ENCODE measurements around the gene ADPRM.

ADPRM gene

GRCh38 chr17:10698096-10698818 is 863 bp downstream of the ADPRM start:
- peak; percentile 25 for DNase-seq (ENCODE audit: low spot score)
- TF ChIP-seq CTCF (IDR thresholded peaks at IDR 0.05; ENCODE audit: extremely low read depth, insufficient read depth, missing control alignments), result no peak
- in situ Hi-C loops (cut with MboI; ENCODE audit: low pct_unique_long_range_greater_than_20kb, low sequenced_read_pairs, unreplicated experiment), result no loop called here

- in situ Hi-C loops (cut with MboI; ENCODE audit: low pct_unique_long_range_greater_than_20kb, low sequenced_read_pairs, unreplicated experiment), result no loop called here
- no peak for DNase-seq (ENCODE audit: low spot score)
- no peak for TF ChIP-seq CTCF (IDR thresholded peaks at IDR 0.05; ENCODE audit: extremely low read depth, insufficient read depth, missing control alignments)
Measured at GRCh38 chr17:10699856-10700255, 2.5 kb downstream of the ADPRM start.

GRCh38 chr17:10702574-10702973 is 5.2 kb downstream of the ADPRM start:
- DNase-seq (ENCODE audit: low spot score), result no peak
- in situ Hi-C loops (cut with MboI; ENCODE audit: low pct_unique_long_range_greater_than_20kb, low sequenced_read_pairs, unreplicated experiment), result no loop called here
- TF ChIP-seq CTCF (IDR thresholded peaks at IDR 0.05; ENCODE audit: extremely low read depth, insufficient read depth, missing control alignments), result no peak

- DNase-seq (ENCODE audit: low spot score), result no peak
- in situ Hi-C loops (cut with MboI; ENCODE audit: low pct_unique_long_range_greater_than_20kb, low sequenced_read_pairs, unreplicated experiment), result no loop called here
- no peak for TF ChIP-seq CTCF (IDR thresholded peaks at IDR 0.05; ENCODE audit: extremely low read depth, insufficient read depth, missing control alignments)
Measured at GRCh38 chr17:10705727-10706126, 8.3 kb downstream of the ADPRM start.

- no peak for DNase-seq (ENCODE audit: low spot score)
- in situ Hi-C loops (cut with MboI; ENCODE audit: low pct_unique_long_range_greater_than_20kb, low sequenced_read_pairs, unreplicated experiment), result no loop called here
- TF ChIP-seq CTCF (IDR thresholded peaks at IDR 0.05; ENCODE audit: extremely low read depth, insufficient read depth, missing control alignments), result no peak
Measured at GRCh38 chr17:10713318-10713717, 15.9 kb downstream of the ADPRM start.

GRCh38 chr17:10716218-10716617 is 18.8 kb downstream of the ADPRM start:
- no peak for DNase-seq (ENCODE audit: low spot score)
- no peak for TF ChIP-seq CTCF (IDR thresholded peaks at IDR 0.05; ENCODE audit: extremely low read depth, insufficient read depth, missing control alignments)
- in situ Hi-C loops (cut with MboI; ENCODE audit: low pct_unique_long_range_greater_than_20kb, low sequenced_read_pairs, unreplicated experiment), result no loop called here
